WTC11 (cell line): ENCODE results near the gene PPEF2. TPM values are rescaled to one million over a fixed set of nuclear protein-coding genes. Genes with fewer than 3 reads are reported as not detected.

Experiments
- ATAC-seq: fragments of 200-7000 bp; cut with Tn5 transposase; 2 replicates; pipeline ENCODE4 v1.10.0; 2021; ENCODE audit warnings: mild to moderate bottlenecking, moderate library complexity
- CTCF ChIA-PET: fragments of 300-600 bp; sonication (Branson Sonifier 250); formaldehyde crosslinking; loops from one replicate; lab custom pipeline; 2021; ENCODE audit warnings: antibody characterized with exemption; lab: Charles Lee
- POLR2A ChIA-PET: fragments of 350-600 bp; sonication (Branson Sonifier 250); formaldehyde crosslinking; loops from one replicate; lab custom pipeline; 2021; ENCODE audit warnings: antibody characterized with exemption; lab: Charles Lee
- DNase-seq: peaks from one replicate; pipeline ENCODE4 v3.0.0; 2021; ENCODE audit warnings: low spot score
- H3K27ac Mint-ChIP-seq: 2 replicates; pipeline ENCODE4 v1.8.0; 2021; ENCODE audit warnings: mixed read lengths
- H3K27me3 Mint-ChIP-seq: 2 replicates; pipeline ENCODE4 v1.8.0; 2021; ENCODE audit warnings: low read depth, mild to moderate bottlenecking, moderate library complexity, mixed read lengths
- H3K36me3 Mint-ChIP-seq: 2 replicates; pipeline ENCODE4 v1.8.0; 2021; ENCODE audit warnings: mixed read lengths
- H3K4me1 Mint-ChIP-seq: 2 replicates; pipeline ENCODE4 v1.8.0; 2022; ENCODE audit warnings: mixed read lengths
- H3K4me3 Mint-ChIP-seq: 2 replicates; pipeline ENCODE4 v1.8.0; 2021; ENCODE audit warnings: mild to moderate bottlenecking, moderate library complexity, mixed read lengths
- H3K9me3 Mint-ChIP-seq: 2 replicates; pipeline ENCODE4 v1.8.0; 2021; ENCODE audit warnings: mixed read lengths
- ATF3 ChIP-seq: sonication (generic); formaldehyde crosslinking; conservative IDR thresholded peaks from 2 replicates; pipeline ENCODE4 v1.8.1; 2022; ENCODE audit warnings: mild to moderate bottlenecking, missing genetic modification reagents
- E2F1 ChIP-seq: sonication (generic); formaldehyde crosslinking; IDR thresholded peaks from 2 replicates; pipeline ENCODE4 v1.8.0; 2022; ENCODE audit warnings: mild to moderate bottlenecking, missing genetic modification reagents
- E2F5 ChIP-seq: sonication (generic); formaldehyde crosslinking; IDR thresholded peaks from 2 replicates; pipeline ENCODE4 v1.8.1; 2022; ENCODE audit warnings: mild to moderate bottlenecking, moderate library complexity, missing genetic modification reagents
- FOXP1 ChIP-seq: sonication (generic); formaldehyde crosslinking; IDR thresholded peaks from 2 replicates; pipeline ENCODE4 v1.8.0; 2022; ENCODE audit warnings: missing genetic modification reagents, mild to moderate bottlenecking, moderate library complexity, borderline replicate concordance
- GRHL2 ChIP-seq: fragments of 250-450 bp; sonication (Bioruptor Pico); IDR thresholded peaks from 2 replicates; pipeline ENCODE4 v1.8.0; 2022; ENCODE audit warnings: mild to moderate bottlenecking, moderate library complexity; ENCODE audit not compliant: insufficient replicate concordance, severe bottlenecking
- JAZF1 ChIP-seq: fragments of 250-450 bp; sonication (Bioruptor Pico); IDR thresholded peaks from 2 replicates; pipeline ENCODE4 v1.9.0; 2021; ENCODE audit warnings: moderate library complexity, mild to moderate bottlenecking, inconsistent platforms
- MLX ChIP-seq: sonication (generic); formaldehyde crosslinking; IDR thresholded peaks from 2 replicates; pipeline ENCODE4 v1.8.1; 2023; ENCODE audit warnings: mild to moderate bottlenecking, missing genetic modification reagents, moderate library complexity
- RELA ChIP-seq: sonication (generic); formaldehyde crosslinking; IDR thresholded peaks from 2 replicates; pipeline ENCODE4 v1.8.1; 2022; ENCODE audit warnings: missing genetic modification reagents, mild to moderate bottlenecking, borderline replicate concordance
- RORB ChIP-seq: fragments of 250-450 bp; sonication (Bioruptor Pico); IDR thresholded peaks from 2 replicates; pipeline ENCODE4 v1.9.0; 2021; ENCODE audit warnings: mild to moderate bottlenecking
- SMAD4 ChIP-seq: sonication (generic); formaldehyde crosslinking; IDR thresholded peaks from 2 replicates; pipeline ENCODE4 v1.8.0; 2022; ENCODE audit warnings: mild to moderate bottlenecking, missing genetic modification reagents
- TCF7 ChIP-seq: sonication (generic); formaldehyde crosslinking; IDR thresholded peaks from 2 replicates; pipeline ENCODE4 v1.8.0; 2022; ENCODE audit warnings: mild to moderate bottlenecking, low read depth, missing genetic modification reagents, moderate library complexity
- USF2 ChIP-seq: sonication (generic); formaldehyde crosslinking; IDR thresholded peaks from 2 replicates; pipeline ENCODE4 v1.8.1; 2023; ENCODE audit warnings: mild to moderate bottlenecking, missing genetic modification reagents, moderate library complexity
- ZMAT4 ChIP-seq: fragments of 250-450 bp; sonication (Bioruptor Pico); IDR thresholded peaks from 2 replicates; pipeline ENCODE4 v1.9.0; 2021; ENCODE audit warnings: mild to moderate bottlenecking
- ZNF121 ChIP-seq: sonication (generic); formaldehyde crosslinking; IDR thresholded peaks from 2 replicates; pipeline ENCODE4 v1.8.0; 2023; ENCODE audit warnings: missing genetic modification reagents
- ZNF281 ChIP-seq: sonication (generic); formaldehyde crosslinking; IDR thresholded peaks from 2 replicates; pipeline ENCODE4 v1.8.0; 2023; ENCODE audit warnings: mild to moderate bottlenecking, missing genetic modification reagents
- ZNF396 ChIP-seq: fragments of 250-450 bp; sonication (Bioruptor Pico); IDR thresholded peaks from 2 replicates; pipeline ENCODE4 v1.8.0; 2021; ENCODE audit warnings: mild to moderate bottlenecking, moderate library complexity, borderline replicate concordance
- ZNF671 ChIP-seq: fragments of 250-450 bp; sonication (Bioruptor Pico); IDR thresholded peaks from 2 replicates; pipeline ENCODE4 v1.8.0; 2021; ENCODE audit warnings: mild to moderate bottlenecking
- ZSCAN18 ChIP-seq: fragments of 250-450 bp; sonication (Bioruptor Pico); IDR thresholded peaks from 2 replicates; pipeline ENCODE4 v2.1.2; 2022; ENCODE audit warnings: mild to moderate bottlenecking, moderate library complexity
- total RNA-seq: library from RNA; stranded (reverse); gene quantifications from 3 replicates; pipeline ENCODE4 v1.2.3, GENCODE V29; 2021

PPEF2 gene
- total RNA-seq, 1 experiment from 2014 or later = not detected

- CTCF ChIA-PET = interaction anchor here (0.8 to 3.3 kb wide), 4 partner anchors 8 to 29 kb away, joined by 3 to 18 read pairs (median 4); no protein-coding TSS in a partner anchor
- POLR2A ChIA-PET = no interaction called here
- peaks cover 21% of the 10 kb centered on the region for H3K36me3 Mint-ChIP-seq
- TF ChIP-seq TCF7 (no peak), ZNF121 (CRISPR knock-in tag) (no peak), SMAD4 (CRISPR knock-in tag) (no peak), MLX (no peak), RELA (CRISPR knock-in tag) (no peak), ZNF396 (CRISPR knock-in tag) (no peak), RORB (CRISPR knock-in tag) (no peak), JAZF1 (no peak), ZMAT4 (CRISPR knock-in tag) (no peak), USF2 (CRISPR knock-in tag) (no peak), ZNF281 (CRISPR knock-in tag) (no peak), GRHL2 (CRISPR knock-in tag) (no peak), FOXP1 (no peak), E2F1 (CRISPR knock-in tag) (no peak), ZSCAN18 (CRISPR knock-in tag) (no peak), E2F5 (CRISPR knock-in tag) (no peak), ZNF671 (no peak), ATF3 (CRISPR knock-in tag) (no peak)
- DNase-seq = no peak
- ATAC-seq = peak; percentile 19
- peaks cover 9% of the 10 kb centered on the region for H3K9me3 Mint-ChIP-seq
- H3K4me1 Mint-ChIP-seq = peaks cover 31% of the 10 kb centered on the region
- H3K27ac Mint-ChIP-seq = peak overlapping the region; percentile 58; the same call in 1 of the 2 replicates
- no peak overlapping the region for H3K4me3 Mint-ChIP-seq
- H3K27me3 Mint-ChIP-seq = no peaks in the 10 kb centered on the region
Measured at GRCh38 chr4:75924309-75924827, 22.1 kb upstream of the PPEF2 start.
